Small intestine (tissue), 7 donors: ENCODE results near the gene CSPG4. TPM values are rescaled to one million over a fixed set of nuclear protein-coding genes. Genes with fewer than 3 reads are reported as not detected.

Experiments used
- DNase-seq, 2 donors: peaks; one replicate each; pipeline versions ENCODE4 v3.0.0 to v3.0.0-alpha.2; 2013
- FAIRE-seq: peaks from 2 replicates; lab custom pipeline; 2012; peaks lifted over from hg19 to GRCh38; lab: Jason Lieb, UNC
- H3K27ac ChIP-seq, 3 donors: one replicate each; pipeline ENCODE4 v1.5.1; 2013; ENCODE audit warnings: low read length in 2 of 3, mild to moderate bottlenecking in 2 of 3, control low read depth in 1 of 3, inconsistent platforms in 1 of 3, low read depth in 1 of 3, moderate library complexity in 1 of 3
- H3K27me3 ChIP-seq, 3 donors: one replicate each; pipeline ENCODE4 v1.6.1; 2013; ENCODE audit warnings: low read length in 3 of 3, inconsistent platforms in 1 of 3; ENCODE audit not compliant: control insufficient read depth in 3 of 3, insufficient read depth in 3 of 3
- H3K36me3 ChIP-seq, 3 donors: one replicate each; pipeline ENCODE4 v1.6.1; 2013; ENCODE audit warnings: low read length in 3 of 3, inconsistent platforms in 1 of 3, low read depth in 1 of 3, mild to moderate bottlenecking in 1 of 3, moderate library complexity in 1 of 3; ENCODE audit not compliant: control insufficient read depth in 3 of 3, insufficient read depth in 2 of 3
- H3K4me1 ChIP-seq, 3 donors: one replicate each; pipeline ENCODE4 v1.6.1; 2013; ENCODE audit warnings: low read length in 2 of 3, inconsistent platforms in 1 of 3, low read depth in 1 of 3, mild to moderate bottlenecking in 1 of 3, moderate library complexity in 1 of 3; ENCODE audit not compliant: control insufficient read depth in 3 of 3, insufficient read depth in 2 of 3
- H3K4me3 ChIP-seq, 3 donors: one replicate each; pipeline ENCODE4 v1.5.1; 2013; ENCODE audit warnings: low read length in 3 of 3, control low read depth in 1 of 3, inconsistent platforms in 1 of 3, low read depth in 1 of 3, mild to moderate bottlenecking in 1 of 3, moderate library complexity in 1 of 3
- H3K9me3 ChIP-seq, 2 donors: one replicate each; pipeline ENCODE4 v1.6.1; 2013; ENCODE audit warnings: low read depth in 1 of 2, low read length in 1 of 2; ENCODE audit not compliant: control insufficient read depth in 2 of 2, insufficient read depth in 1 of 2
- WGBS, 3 donors: extraction: QIAGEN DNeasy Blood & Tissue Kit; methylation state at CpG; one replicate each; pipeline ENCODE4 v1.1.7; 2013; 5-methylcytosine and 5-hydroxymethylcytosine counted together
- polyA plus RNA-seq, 4 donors: library from polyadenylated mRNA; stranded (reverse) in 3 of 4; unstranded in 1 of 4; fragments of 200-250 nt in 3 of 4; fragments of 120-200 nt in 1 of 4; gene quantifications; one replicate each; pipeline versions ENCODE4 v1.2.1 to v1.2.3, GENCODE V29; 2013
- donor health status: healthy with polysubstance abuse.
- donor health status: control.
- donor health status: control.
- donor health status: Bipolar disorder and iron deficiency.
- donor health status: healthy.

CSPG4 gene
- polyA plus RNA-seq, 4 donors, result 0.22 to 7.2 (median 2.5) TPM

DNA sequence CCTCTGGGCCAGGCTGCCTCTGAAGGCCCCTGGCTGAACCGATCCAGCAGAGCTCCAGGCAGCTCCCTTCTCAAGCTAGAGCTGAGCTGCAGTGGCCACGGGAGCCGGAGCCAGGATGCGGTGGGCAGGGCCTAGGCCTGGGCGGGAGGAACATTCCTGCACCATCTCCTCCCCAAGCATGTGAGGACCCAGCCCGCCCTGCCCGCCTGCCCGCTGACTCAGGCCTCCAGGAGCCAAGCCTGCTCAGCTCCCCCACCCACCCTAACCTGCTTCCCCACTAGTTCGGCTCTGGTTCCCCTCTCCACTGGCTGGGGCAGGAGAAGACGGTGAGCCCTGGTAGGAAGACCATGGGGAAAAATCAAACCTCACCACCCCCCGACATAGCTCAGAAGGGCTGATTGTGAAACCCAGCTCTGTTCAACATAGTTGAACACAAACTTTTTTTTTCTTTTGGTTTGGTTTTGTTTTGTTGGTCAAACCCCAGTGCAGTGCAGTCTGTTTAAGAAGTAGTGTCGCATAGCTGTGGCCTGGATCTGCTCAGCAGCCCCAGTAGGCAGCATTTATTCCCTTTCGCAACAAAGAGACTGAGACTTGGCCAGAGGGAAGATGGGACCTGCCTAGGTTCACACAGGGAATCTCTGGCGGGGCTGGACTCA lies 51.4 kb downstream of the CSPG4 start:
- 62 to 77% (median 74%) methylated on average over 11 to 14 of the region's 14 CpGs for WGBS, 3 donors
- no peaks in the 10 kb centered on the region for H3K9me3 ChIP-seq
- peaks cover 0 to 34% (median under 1%) of the 10 kb centered on the region in 3 donors for H3K4me1 ChIP-seq
- FAIRE-seq, result no peak
- H3K27ac ChIP-seq, result peak overlapping the region in 2 of 3 donors; percentile 39 to 56
- peaks cover 0 to 64% (median 8%) of the 10 kb centered on the region in 3 donors for H3K36me3 ChIP-seq
- H3K4me3 ChIP-seq, result no peak overlapping the region
- peak; percentile 46 to 73 for DNase-seq
- no peaks in the 10 kb centered on the region for H3K27me3 ChIP-seq

DNA sequence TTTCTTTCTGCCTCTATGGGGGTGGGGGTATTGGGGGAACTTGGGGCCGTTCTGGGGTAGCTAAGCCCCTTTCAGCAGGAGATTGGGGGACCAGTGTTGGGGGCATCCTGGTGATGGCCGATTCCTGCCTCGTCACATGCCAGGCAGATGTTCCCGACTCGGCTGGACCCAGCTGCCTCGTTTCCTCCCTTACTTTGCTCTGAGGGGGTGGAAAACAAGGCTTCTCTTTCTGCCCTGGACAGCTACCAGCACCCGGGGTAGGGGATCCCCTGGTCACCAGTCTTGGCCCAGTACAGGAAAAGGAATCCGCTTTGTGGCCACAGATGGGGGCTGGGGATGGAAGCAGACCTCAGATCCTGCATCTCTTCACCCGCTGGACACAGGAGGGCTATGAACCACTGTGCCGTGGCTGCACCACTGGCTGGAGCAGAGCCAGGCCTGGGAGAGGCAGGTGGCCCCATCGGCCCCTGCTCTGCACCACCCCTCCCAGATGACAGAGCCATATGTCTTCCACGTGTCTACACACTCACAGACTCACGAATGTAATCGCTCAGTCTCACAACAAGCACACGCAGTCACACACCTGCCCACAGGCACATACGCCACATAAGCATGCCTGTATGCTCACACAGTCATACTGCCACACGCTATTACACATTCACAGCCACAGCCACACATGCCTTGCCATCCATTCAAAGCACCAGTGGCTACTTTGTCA lies 52.6 kb downstream of the CSPG4 start:
- Histone ChIP-seq H3K4me3 (no peak overlapping the region), H3K27me3 (no peaks in the 10 kb centered on the region), H3K27ac (peak overlapping the region in 1 of 3 donors; percentile 0), H3K36me3 (peaks cover 0 to 69% (median 8%) of the 10 kb centered on the region in 3 donors), H3K9me3 (no peaks in the 10 kb centered on the region), H3K4me1 (peaks cover 0 to 45% (median 0%) of the 10 kb centered on the region in 3 donors)
- FAIRE-seq (no peak), DNase-seq (no peak)
- WGBS, 3 donors, result 50 to 68% (median 58%) methylated on average over 14 to 17 of the region's 17 CpGs

DNA sequence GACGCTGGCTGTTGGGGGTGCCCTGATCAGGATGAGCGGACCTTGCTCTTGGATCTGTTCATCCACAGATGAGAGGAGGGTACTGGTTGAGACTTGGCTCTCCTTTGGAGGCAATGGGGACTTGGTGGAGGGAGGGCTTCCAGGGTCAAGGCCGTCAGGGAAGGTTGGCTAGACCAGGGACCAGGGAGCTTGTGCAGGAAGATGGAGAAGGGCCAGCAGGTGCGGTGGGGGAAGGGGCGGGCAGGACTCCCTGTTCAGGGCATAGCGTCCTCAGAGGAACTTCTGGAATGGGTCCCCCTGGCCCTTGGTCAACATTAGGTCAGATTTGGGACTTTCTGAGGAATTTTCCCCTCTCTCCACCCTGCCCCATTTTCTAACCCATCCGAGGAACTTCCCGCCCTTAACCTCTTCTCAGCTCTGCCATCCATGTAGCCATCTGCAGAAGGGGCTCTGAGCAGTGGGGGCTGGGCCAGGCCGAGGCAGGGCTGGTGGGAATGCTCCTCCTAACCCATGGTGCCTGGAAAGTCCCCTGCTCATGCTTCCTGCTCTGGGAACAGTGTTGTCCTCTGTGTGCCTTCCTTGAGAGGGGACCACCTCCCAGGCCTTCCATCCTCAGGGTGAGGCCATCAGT lies 53.4 kb downstream of the CSPG4 start:
- FAIRE-seq, result no peak

DNA sequence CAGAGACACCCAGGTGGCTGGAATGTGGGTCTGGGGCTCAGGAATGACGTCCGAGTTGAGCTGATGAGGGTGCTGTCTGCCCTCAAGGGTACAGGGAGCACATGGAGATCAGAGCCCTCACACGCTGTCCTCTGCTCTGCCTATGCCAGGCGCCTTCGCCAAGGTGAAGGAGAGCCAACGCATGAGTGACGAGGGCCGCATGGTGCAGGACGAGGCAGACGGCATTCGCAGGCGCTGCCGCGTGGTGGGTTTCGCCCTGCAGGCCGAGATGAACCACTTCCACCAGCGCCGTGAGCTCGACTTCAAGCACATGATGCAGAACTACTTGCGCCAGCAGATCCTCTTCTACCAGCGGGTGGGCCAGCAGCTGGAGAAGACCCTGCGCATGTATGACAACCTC lies 55.8 kb downstream of the CSPG4 start:
- 94 to 97% (median 96%) methylated on average over 21 to 22 of the region's 22 CpGs for WGBS, 3 donors
- Histone ChIP-seq H3K36me3 (peaks cover 0 to 85% (median 8%) of the 10 kb centered on the region in 3 donors), H3K9me3 (no peaks in the 10 kb centered on the region), H3K27ac (no peak overlapping the region), H3K4me3 (no peak overlapping the region), H3K27me3 (no peaks in the 10 kb centered on the region), H3K4me1 (peaks cover 0 to 41% (median 4%) of the 10 kb centered on the region in 3 donors)
- DNase-seq, result no peak
- FAIRE-seq, result no peak

More for the DNA sequence above, 53.4 kb downstream of the CSPG4 start:
- no peaks in the 10 kb centered on the region for H3K9me3 ChIP-seq
- WGBS, 3 donors, result 75 to 85% (median 77%) methylated on average over 9 of the region's 9 CpGs
- peaks cover 0 to 42% (median 0%) of the 10 kb centered on the region in 3 donors for H3K4me1 ChIP-seq
- no peak for DNase-seq
- no peaks in the 10 kb centered on the region for H3K27me3 ChIP-seq
- peaks cover 0 to 76% (median 8%) of the 10 kb centered on the region in 3 donors for H3K36me3 ChIP-seq
- no peak overlapping the region for H3K4me3 ChIP-seq
- H3K27ac ChIP-seq, result no peak overlapping the region

DNA sequence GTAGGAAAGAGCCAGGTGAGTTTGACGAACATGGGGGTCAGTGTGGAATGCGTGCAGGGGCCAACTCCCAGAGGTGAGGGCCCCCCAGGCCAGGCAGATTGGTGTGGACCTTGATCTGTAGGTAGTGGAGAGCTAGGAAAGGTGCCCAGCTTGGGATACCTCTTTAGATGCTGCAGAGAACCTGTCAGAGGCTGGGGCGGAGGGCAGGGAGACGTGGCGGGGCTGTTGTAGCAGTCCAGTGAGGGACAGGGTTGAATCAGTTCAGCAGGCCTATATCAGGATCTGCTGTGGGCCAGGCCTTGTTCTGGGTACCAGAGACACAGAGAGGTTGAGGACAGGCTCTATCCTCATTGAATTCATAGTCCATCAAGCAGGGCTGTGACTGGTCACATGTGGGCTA lies 56.3 kb downstream of the CSPG4 start:
- DNase-seq (no peak), FAIRE-seq (no peak)
- H3K4me1 ChIP-seq, result peaks cover 0 to 43% (median 4%) of the 10 kb centered on the region in 3 donors
- H3K27ac ChIP-seq, result no peak overlapping the region
- 73 to 91% (median 91%) methylated on average over 5 of the region's 5 CpGs for WGBS, 3 donors
- no peak overlapping the region for H3K4me3 ChIP-seq
- peaks cover 0 to 85% (median 8%) of the 10 kb centered on the region in 3 donors for H3K36me3 ChIP-seq
- no peaks in the 10 kb centered on the region for H3K9me3 ChIP-seq
- no peaks in the 10 kb centered on the region for H3K27me3 ChIP-seq

DNA sequence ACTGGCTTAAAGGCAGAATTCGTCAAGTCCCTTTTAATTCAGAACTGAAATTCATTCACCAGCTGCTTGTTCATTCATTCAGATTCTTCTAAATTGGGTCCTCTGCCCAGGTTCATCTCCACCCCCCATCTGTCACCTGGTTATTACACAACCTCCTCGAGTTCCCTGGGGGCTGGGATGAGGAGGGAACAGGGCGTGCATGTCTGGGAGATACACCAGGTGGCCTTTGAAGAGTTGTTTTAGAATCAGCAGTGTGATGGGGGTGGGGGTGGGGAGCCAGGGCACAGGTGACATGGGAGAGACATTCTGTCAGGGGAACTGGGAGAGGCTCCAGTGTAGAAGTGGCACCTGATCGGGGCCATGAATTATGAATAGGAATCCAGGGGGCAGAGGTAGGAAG lies 56.7 kb downstream of the CSPG4 start:
- FAIRE-seq, result no peak
- Histone ChIP-seq H3K9me3 (no peaks in the 10 kb centered on the region), H3K4me1 (peaks cover 4 to 44% (median 4%) of the 10 kb centered on the region in 3 donors), H3K27ac (no peak overlapping the region), H3K36me3 (peaks cover 0 to 88% (median 8%) of the 10 kb centered on the region in 3 donors), H3K4me3 (no peak overlapping the region), H3K27me3 (no peaks in the 10 kb centered on the region)
- no peak for DNase-seq
- 23 to 60% (median 38%) methylated on average over 4 of the region's 4 CpGs for whole genome bisulfite sequencing, 3 donors

DNA sequence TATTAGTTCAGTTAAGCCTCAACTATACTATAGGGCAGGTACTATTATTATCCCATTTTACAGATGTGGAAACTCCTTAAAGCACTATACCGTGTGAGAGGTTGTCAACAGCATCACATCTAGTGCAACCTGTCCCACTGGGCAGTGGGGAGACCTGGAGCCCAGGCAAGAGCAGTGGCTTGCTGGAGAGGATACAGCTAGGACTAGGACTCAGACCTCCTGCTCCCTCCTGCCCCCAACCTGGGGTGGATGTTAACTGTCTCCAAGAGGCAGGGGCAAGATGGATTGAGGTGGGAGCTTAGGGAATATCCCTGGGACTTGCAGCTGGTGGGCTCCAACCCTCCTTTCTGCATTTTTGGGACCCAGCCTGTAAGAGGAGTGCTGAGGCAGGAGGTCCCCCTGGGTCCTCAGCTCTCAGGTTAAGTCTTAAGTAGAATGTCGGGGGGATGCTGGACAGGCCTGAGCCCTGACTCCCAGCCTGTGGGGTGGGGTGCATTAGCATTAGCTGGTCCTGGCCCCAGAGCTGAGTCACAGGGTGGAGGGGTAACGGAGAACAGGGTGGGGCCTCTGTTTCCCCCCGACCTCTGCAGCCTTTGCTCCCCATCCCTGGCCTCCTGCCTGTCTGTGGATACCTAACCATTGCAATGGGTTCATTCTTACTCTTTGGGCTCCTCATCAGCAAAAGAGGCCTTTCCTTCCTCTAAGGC lies 58.3 kb downstream of the CSPG4 start:
- DNase-seq (no peak), FAIRE-seq (no peak)
- peaks cover 4 to 48% (median 13%) of the 10 kb centered on the region in 3 donors for H3K4me1 ChIP-seq
- H3K9me3 ChIP-seq, result no peaks in the 10 kb centered on the region
- H3K27me3 ChIP-seq, result no peaks in the 10 kb centered on the region
- H3K36me3 ChIP-seq, result peaks cover 0 to 88% (median 8%) of the 10 kb centered on the region in 3 donors
- WGBS, 3 donors, result 39 to 57% (median 52%) methylated on average over 4 of the region's 4 CpGs
- H3K27ac ChIP-seq, result no peak overlapping the region
- no peak overlapping the region for H3K4me3 ChIP-seq
